HG03025 (cell line): ENCODE measurements around the gene RNFT2.
"Not testable (repeated sequence)": the region's sequence is repeated elsewhere in the genome, so short reads cannot be mapped to it uniquely, and the experiment has no call there.

ENCODE experiments used
- ATAC-seq: cut with Tn5 transposase; IDR thresholded peaks from one replicate; pipeline ENCODE4 v1.9.1; 2021; ENCODE audit warnings: mild to moderate bottlenecking, moderate library complexity; ENCODE audit not compliant: unreplicated experiment, low FRiP score

Gene RNFT2

DNA sequence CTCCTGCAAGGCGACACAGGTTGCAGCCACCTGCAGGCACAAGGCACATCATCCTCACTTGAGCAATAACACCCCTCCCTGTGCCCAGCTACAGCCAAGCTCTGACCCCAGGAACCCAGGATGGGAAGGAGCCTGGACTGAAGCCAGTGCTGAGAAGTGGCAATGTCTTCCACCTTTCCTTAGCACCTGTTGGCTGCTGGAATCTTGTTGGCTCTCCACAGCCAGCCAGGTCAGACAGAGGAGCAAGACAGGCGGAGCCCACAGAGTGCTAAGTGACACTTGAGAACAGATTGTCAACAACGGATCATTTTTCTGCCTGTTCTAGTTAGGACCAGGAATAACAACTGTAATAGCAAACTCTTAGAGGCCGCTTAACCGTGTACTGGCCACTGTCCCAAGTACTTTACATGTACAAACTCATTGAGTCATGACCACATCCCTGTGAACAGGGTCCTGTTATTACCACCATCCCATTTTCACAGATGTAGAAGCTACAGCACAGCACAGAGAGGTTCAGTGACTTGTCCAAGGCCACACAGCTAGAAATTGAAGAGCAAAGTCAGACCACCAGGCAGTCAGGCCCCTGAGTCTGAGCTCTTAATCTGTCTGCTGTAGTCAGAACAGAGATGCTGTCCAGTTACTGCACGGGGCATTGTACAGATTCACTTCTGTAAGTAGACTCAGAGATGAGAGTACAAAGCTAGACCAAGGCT, 45.6 kb downstream of the RNFT2 start:
- no peak for ATAC-seq

DNA sequence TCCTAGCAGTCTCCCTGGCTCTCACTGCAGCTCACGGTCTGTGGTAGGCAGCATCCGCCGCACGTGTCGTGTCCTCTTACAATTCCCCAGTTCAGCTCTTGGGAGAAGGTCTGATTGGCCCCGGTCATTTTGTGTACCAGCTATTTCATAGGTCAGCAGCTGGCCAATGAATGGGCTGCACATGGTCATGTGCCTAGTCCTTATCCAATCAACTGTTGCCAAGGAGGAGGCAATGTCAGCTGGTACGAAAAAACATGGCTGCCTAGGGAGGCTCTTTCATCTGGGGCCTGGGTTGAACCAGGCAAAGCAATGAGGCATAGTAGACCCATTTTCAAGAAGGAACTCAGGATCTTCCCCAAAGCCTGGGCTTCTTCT, 46.1 kb downstream of the RNFT2 start:
- ATAC-seq, result no peak

DNA sequence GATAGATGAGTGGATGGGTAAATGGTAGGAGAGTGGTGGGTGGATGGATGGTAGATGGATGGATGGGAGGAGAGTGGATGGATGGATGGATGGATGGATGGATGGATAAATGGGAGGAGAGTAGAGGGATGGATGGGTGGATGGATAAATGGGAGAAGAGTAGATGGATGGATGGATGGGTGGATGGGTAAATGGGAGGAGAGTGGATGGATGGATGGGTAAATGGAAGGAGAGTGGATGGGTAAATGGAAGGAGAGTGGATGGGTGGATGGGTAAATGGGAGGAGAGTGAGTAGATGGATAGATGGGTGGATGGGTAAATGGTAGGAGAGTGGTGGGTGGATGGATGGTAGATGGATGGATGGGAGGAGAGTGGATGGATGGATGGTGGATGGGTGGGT, 51.4 kb downstream of the RNFT2 start:
- ATAC-seq, result not testable (repeated sequence)

DNA sequence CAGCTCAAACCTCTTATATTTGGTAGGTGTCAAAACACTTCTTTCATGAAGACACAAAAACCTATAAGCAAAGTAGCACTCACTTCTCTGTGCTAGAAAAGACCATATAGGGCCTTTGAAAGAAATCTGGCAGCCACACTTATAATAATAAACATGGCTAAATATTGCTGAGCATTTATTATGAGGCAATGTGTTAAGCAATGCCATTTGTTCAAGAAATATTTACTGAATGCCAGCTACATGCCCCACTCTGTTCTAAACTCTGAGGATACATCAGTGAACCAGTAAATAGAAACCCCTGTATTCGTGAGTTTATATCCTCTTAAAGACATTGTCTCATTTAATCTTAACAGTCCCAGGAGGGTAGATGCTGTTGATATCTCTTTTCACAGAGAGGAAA, 52.0 kb downstream of the RNFT2 start:
- no peak for ATAC-seq

DNA sequence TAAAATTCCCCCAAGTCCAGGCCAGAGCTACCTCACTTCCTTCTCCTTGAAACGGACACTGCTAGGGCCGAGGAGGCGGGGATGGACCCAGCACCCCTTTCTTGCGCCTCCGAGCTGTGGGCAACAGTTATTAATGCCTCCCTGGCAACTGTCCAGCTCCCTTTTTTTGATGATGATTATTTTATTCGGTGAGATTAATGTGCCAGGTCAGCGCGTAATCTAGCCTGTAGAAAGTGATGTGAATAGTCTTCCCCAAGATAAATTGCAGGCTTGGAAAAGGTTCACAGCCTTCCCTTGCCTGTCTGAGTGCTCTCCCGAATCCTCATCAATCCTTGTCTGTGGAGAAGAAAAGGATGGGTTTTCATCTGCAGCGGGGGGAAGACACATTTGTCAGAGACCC, 54.3 kb downstream of the RNFT2 start:
- ATAC-seq, result no peak

DNA sequence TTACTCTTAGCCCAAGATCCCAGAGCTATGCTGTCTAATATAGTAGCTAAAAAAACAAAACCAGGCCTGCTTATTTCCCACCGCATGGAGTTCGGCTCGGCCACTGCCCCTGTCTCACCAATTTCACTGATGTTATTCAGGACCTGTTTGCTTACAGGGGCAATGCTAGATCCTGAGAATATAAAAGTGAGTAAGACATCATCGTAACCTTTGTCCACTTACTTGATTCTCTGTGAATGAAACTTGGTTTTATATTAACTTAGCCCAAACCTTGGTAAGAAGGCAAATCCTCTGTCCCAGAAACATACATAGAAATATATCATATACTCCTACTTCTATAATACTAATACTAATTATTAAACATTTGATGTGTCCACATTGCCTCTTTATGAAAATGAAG, 56.6 kb downstream of the RNFT2 start:
- no peak for ATAC-seq

DNA sequence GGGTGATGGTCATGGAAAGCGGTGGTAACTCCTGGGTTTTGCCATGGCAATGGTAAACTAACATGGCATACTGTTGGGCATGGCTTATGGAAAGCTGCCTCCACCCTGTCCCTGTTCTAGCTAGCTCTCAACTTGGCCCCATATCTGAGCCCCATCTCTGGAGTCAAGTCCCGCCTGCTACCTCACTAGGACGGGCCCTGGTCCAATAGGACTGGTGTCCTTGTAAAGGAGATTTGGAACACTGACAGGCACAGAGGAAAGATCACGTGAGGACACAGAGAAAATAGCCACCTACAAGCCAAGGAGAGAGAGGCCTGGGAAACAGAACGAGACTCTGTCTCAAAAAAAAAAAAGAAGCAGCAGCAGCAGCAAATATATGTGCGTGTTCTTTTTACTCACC, 59.8 kb downstream of the RNFT2 start:
- ATAC-seq, result no peak

DNA sequence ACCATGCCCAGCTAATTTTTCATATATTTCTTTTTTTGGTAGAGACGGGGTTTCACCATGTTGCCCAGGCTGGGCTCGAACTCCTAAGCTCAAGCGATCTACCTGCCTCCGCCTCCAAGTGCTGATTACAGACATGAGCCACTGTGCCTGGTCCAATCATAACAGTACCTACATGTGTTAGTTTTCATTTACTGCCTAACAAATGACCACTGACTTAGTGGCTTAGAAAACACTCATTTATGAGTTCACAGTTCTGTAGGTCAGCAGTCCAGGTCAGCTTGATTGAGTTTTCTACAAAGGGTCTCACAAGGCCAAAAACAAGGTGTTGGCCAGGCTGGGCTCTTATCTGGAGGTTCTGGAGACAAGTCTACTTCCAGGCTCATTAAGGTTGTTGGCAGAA, 60.6 kb downstream of the RNFT2 start:
- no peak for ATAC-seq

DNA sequence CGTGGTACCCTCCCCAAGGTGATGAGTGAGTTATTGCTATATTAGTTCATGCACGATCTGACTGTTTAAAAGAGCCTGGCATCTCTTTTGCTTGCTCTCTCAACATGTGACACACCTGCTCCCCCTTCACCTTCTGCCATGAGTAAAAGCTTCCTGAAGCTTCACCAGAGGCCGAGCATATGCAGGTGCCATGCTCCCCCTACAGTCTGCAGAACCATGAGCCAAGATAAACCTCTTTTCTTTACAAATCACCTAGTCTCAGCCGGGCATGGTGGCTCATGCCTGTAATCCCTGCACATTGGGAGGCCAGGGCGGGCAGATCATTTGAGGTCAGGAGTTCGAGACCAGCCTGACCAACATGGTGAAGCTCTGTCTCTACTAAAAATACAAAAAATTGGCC, 61.8 kb downstream of the RNFT2 start:
- no peak for ATAC-seq

DNA sequence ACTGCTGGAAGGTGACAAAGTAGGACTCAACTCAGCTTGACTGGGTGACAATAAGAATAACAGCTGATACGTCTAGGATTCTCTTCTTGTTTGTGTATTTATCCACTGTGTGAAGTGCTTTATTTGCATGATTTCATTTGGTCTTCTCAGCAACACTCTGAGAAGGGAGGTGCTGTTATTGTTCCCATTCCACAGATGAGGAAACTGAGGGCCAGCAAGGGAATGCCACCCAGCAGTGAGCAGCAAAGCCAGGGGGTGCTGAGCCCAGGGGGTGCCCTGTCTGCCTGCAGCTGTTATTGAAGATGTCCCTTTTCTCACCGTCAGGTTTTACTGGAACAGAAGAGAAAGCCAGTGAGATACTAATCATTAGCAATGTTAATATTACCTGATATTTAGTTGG, 62.8 kb downstream of the RNFT2 start:
- no peak for ATAC-seq

DNA sequence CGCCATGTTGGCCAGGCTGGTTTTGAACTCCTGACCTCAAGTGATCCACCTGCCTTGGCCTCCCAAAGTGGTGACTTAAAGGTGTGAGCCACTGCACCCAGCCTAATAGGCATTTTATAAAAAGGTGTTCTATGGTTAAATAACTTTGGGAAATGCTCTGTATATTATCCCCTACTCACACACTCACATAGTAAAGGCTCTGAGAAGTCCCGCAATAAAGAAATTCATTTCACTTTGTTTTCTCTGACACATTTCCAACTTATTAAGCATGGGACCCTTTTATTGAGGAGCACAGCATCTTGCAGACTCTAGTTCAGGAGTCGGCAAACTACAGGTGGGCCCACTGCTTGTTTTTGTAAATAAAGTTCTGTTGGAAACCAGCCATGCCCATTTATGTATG, 63.9 kb downstream of the RNFT2 start:
- ATAC-seq, result no peak

DNA sequence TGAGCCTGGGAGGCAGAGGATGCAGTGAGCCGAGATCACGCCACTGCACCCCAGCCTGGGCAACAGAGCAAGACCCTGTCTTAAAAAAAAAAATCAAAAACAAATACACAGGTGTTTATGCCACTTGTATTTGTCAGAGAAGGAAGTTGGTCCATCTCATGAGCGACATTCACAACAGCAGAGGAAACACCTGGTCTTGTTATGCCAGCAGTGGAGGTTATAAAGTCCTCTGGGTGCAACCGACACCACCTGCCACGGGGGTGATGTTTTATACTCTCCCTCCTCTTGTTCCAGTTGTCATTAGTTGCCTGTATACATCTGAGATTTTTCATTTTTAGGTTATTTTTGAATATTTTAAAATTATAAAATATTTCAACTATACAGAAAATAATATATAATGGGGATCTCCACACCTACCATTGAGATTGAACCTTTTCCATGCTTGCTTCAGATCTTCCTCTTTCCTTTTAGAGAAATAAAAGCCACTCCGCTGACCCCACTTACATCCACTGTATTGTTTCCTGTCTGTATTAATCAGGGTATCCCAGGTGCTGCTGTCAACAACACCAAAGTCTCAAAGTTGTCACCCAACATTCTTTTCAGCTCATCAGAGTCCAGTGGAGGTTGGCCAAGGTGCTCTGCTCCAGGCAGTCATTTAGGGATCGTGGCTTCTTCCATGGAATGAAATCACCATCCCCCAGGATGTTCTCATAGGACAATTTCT, 65.1 kb downstream of the RNFT2 start:
- ATAC-seq, result peak; percentile 61

DNA sequence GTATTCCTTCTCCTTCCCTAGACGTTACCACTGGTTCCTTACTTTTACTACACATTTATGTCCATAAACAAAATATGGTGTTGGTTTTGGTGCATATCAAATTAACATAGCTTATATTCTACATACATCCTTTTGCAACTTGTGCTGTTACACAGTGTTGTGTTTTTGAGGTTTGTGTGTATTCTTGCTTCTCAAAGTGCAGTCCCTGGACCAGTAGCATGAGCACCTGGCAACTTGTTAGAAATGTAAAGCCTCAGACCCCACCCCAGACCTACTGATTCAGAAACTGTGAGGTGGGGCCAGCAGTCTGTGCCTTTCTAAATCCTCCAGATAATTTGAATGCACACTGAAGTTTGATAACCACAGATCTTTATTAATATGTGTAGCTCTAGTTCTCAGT, 65.9 kb downstream of the RNFT2 start:
- ATAC-seq, result no peak

DNA sequence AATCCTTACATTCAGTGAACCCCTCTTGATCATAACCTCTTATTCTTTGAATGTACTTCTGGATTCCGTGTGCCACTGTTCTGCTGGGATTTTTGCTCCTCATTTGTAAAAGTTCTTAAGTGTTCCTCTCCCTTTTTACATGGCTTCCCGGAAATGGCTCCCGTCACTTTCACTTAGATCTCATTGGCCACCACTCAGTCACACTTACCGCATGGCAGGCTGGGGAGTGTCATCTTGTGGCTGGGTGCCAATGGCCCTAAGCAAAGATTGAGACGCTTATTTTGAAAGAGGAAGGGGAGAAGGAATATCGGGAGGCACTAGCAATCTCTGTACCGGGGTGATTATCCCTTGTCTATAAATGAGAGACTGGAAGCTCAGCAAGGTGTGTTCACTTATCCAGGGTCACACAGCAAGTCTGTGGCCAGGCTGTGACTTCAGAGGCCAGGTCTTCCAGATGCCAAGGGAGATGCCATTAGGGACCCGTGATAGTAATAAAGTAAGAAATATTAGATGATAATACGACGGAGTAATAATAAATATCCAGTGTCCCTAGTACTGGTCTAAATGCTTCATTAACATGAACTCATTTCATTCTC, 68.8 kb downstream of the RNFT2 start:
- no peak for ATAC-seq

DNA sequence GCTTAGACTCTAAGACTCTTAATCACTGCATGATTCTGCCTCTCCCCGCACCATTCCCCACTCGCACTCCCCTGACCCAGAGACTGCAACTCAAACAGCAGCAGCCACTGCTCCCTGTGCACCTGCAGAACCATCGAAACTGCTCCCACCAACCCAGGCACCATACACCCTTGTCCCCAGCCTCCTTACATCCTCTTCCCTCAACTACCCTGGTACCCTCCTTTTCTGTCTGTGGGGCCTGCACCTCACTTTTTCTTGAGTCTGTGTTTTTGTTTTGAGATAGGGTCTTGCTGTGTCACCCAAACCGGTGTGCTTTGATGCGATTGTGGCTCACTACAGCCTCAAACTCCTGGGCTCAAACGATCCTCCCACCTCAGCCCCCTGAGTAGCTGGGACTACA, 69.4 kb downstream of the RNFT2 start:
- ATAC-seq, result no peak

DNA sequence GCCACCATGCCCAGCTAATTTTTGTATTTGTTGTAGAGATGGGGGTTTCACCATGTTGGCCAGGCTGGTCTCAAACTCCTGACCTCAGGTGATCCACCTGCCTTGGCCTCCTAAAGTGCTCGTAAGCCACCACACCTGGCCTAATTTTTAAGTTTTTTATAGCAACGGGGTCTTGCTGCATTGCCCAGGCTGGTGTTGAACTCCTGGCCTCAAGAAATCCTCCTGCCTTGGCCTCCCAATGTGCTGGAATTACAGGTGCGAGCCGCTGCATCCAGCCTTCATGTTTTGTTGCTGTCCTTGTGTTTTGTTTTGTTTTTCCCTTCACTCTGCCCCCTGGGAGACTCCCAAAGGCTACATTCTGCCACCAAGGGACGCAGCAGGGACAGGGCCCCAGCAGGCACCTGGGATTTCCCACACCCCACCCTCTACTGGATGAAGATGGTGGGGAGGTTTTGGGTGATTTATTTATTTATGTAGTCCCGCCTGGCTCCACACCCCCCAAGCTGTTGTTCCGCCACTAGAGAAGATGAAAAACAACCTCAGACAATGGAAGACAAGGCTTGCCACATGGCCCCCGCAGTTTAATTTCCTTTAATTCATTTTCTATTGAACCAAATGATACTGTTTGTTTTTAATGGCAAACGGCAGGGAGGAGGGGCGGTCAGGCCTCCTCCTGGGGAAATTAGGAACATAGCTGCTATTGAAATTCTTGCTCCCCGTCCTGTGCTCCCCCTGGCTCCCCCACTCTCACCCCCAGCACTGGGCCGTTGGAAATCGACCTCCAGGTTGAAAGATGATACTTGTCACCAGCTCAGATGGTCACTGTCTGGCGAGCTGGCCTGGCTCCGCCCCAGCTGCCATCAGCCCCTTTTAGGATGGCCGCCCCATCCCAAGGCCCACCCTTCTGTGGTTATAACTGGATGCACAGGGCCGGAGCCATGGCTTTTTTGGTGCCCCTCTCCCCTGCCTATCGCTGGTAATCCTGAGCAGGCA, 70.3 kb downstream of the RNFT2 start:
- ATAC-seq, result no peak

DNA sequence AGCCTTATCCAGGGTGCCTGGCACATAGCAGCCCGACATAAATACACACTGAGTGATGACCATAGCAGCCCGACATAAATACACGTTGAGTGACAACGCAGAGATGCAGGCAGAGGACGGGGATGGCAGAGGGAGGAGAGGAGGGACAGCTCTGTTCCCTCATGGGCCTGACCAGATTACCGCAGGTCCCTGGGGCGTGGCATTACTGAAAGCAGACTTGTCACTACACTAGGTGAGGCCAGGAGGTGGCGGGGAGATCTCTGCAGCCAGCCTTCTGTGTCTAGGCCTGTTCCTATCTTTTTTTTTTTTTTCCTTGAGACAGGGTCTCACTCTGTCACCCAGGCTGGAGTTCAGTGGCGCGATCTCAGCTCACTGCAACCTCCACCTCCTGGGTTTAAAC, 74.1 kb downstream of the RNFT2 start:
- no peak for ATAC-seq

DNA sequence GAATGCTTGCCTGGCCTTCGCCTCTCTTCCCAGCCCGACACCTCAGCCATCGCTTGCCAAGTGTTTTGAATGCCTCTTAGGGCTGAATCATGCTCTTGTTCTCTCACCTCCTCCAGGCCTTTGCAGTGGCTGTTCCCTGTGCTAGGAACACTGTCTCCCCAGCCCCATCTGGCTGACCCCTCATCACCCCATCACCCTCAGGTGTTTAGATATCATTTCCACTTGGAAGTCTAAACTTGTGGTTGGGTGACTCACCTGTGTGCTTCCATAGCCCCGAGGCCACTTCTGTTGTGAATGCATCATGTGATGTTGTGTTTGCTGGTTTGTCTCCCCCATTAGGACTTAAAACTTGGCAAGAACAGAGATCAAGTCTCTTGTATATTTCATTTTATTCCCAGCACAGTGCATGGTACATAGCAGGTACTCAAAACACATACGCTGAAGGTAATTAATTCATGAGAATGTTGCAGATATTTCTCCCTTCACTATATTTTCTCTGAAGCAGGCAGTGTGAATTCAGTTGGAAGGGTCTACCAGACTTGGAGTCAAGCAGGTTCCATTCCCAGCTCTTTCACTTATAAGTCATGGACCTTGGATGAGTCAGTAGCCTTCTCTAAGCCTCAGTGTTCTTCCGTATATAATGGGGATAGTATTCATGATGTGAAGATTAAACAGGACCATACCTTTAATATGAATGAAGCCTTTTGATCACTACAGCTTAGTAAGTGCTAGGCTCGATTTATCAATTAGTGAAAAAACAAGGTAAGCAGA, 75.3 kb downstream of the RNFT2 start:
- no peak for ATAC-seq

DNA sequence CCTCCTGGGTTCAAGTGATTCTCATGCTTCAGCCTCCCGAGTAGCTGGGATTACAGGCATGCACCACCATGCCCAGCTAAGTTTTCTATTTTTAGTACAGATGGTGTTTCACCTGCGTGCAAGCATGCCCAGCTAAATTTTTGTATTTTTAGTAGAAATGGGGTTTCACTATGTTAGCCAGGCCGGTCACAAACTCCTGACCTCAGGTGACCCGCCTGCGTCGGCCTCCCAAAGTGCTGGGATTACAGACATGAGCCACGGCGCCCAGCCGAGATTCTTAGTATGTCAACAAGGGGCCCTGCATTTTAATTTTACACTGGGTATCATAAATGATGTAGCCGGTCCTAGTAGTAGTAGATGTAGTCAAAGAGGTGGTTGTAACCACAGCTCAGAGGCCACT, 76.7 kb downstream of the RNFT2 start:
- ATAC-seq, result not testable (repeated sequence)

DNA sequence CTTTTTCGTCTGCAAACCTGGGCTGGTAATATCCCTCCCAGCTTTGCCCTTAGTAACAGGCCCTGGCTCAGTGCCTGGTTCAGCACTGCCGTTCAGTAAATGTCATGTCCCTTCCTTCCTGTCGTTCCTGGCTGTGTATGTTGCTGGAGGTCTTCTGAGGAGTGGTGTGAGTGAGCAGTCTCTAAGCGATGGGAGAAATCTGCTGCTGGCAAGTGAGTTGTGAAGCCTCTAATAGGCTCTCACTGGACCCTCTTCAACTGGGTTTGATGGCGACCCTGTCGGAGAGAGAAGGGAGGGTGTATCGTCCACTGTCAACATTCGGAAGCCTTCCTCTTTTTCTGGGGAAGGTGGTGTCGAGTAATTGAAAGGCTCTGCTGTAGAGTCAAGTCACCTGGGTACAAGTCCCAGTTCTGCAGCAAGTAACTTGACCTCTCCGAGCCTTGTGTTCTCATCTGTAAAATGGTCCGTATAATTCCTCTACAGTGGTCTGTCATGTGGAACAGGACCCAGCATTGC, 80.3 kb downstream of the RNFT2 start:
- ATAC-seq, result no peak
